NCI-H2227 treated with DMSO at 0.1 percent for 48 hours (cell line): ENCODE results near the gene DNAJB6.

Source experiments
- DNase-seq: peaks from one replicate; lab custom pipeline; 2025; lab: John Stamatoyannopoulos, UW

DNAJB6 gene

GRCh38 chr7:157396316-157397035 lies 59.7 kb downstream of the DNAJB6 start:
- DNase-seq, result no peak

GRCh38 chr7:157397036-157397720 lies 60.4 kb downstream of the DNAJB6 start:
- DNase-seq, result no peak

- no peak for DNase-seq
Observed at GRCh38 chr7:157397731-157398691, 61.2 kb downstream of the DNAJB6 start.

- DNase-seq, result no peak
Observed at GRCh38 chr7:157399086-157399687, 62.4 kb downstream of the DNAJB6 start.

DNA sequence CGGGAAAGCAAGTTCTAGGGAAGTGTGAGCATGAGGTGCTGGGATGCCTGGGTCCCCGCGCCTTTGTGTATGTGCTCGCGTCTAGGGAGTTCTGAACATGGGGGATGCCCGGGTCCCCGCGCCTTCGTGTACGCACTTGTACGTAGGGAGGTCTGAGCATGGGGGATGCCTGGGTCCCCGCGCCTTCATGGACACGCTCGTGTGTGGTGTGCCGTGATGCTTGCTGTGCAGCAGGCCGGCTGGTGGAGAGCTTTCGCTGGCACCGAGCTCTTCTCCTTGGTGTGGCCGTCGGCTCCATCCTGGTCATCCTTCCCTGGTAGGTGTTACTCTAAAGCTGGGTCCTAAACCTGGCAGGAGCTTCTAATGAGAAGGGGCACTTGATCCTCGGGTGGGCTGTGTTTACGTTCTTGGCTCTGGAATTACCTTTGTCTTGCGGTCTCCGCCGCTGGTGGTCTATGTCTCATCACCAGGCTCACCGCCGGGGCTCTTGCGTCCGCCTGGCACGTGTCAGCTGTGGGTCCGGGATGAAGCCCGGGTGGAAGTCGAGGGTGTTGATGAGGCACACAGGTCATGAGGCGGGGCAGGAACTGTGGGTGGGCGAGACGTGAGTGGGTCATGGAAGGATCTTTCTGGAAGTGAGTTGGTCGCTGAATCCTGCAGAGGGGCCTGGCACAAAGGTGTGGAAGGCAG lies 63.5 kb downstream of the DNAJB6 start:
- DNase-seq, result no peak

GRCh38 chr7:157401567-157402387 lies 65.0 kb downstream of the DNAJB6 start:
- DNase-seq, result no peak

DNA sequence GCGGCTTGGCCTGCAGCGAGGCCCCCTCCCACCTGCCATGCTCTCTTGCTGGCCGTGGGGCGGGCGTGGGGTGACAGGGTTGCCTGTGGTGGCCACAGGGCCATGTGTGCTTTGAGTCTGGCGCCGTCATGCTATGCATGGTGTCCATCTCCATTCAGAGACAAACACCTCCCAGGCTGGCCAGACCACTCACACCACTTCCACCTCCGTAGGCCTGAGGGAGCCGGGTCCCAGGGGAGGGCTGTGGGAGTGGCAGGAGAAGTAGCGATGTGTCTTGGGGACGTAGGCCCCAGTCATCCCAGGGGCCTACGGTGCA lies 65.5 kb downstream of the DNAJB6 start:
- no peak for DNase-seq

GRCh38 chr7:157402911-157403534 lies 66.2 kb downstream of the DNAJB6 start:
- DNase-seq, result no peak

- no peak for DNase-seq
Observed at GRCh38 chr7:157403646-157404401, 67.0 kb downstream of the DNAJB6 start.

DNA sequence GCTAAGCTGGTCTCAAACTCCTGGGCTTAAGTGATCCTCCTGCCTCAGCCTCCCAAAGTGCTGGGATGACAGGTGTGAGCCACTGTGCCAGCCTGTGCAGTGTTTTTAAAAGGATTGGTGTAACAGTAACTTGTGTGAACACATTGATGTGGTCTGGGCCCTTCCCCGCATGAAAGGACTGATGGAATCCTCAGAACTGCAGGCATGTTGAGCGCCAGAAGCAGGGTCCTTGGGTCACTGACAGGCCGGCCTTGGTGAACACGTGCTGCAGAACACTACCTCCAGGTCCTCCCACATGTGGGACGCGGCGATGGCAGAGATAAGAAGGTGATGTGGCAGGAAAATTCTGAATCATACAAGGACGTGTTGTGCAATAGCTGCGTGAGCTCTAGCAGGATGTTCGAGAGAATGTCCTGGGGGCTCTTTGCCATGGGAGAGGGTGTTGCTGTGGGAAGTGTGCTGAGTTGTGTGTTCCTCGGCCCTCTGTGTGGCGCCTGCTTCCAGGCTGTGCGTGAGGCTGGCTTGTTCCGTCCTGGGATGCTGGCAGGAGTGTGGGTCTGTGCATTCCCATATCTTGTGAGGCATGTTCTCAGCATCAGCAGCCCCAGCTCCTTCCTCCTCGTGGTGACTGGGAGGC lies 68.2 kb downstream of the DNAJB6 start:
- no peak for DNase-seq

DNA sequence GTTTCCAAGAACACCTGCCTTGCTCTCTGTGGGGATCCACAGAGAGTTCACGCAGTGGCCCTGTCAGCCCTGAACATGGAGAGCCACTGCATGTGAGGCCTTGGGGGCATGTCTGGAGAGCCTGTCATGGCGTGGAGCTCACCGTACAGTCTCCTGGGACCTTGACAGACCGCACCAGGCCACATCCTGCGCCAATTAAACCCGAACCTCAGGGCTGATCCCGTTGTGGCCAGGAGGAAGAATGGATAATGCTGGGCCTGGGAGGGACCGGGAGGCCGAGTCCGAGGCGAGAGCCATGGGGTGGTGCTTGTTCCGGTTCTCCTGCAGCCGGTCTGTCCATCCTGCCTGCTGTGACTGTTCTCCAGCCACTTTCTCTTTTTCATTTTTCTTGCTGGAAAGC lies 68.7 kb downstream of the DNAJB6 start:
- no peak for DNase-seq

DNA sequence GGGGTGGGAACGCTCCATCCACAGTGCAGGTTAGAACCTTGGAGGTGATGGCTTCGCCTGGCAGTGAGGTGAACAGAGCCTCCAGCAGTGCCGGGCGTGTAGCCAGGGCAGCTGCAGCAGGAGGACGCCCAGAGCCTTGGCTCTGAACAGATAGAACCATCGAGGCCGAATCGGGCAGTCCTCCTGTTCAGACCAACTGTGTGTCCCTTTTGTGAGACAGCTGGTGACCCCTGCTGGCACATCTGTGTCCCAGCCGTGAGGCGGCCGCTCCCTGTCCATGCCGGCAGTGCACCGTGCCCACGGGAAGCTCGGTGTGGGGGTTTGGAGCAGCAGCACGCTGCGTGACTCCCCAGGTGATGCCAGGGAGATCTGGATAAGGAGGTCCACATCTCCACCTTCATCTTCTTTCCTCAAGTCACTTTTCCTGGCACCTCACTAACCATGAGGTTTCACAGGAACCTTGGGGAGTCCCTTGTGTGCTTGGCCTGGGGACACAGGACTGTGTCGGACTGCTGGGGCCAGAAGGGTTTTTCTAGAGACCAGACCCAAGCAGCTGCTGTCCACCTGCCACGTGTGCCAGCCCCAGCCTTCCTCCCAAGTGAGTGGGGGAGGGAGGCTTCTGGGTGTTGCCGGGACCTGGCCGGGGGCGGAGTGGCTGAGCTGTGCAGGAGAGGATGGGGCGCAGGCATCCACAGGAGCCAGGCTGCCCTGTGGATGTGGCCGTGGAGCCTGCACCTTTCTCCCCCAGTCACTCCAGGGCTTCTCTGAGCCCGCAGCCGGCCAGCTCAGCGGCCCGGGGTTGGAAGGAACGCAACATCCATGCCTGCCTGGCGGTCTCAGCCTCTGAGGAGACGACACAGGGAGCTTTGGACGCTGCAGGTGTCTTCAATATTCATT lies 69.4 kb downstream of the DNAJB6 start:
- no peak for DNase-seq

- DNase-seq, result no peak
Observed at GRCh38 chr7:157406971-157407370, 70.2 kb downstream of the DNAJB6 start.

DNA sequence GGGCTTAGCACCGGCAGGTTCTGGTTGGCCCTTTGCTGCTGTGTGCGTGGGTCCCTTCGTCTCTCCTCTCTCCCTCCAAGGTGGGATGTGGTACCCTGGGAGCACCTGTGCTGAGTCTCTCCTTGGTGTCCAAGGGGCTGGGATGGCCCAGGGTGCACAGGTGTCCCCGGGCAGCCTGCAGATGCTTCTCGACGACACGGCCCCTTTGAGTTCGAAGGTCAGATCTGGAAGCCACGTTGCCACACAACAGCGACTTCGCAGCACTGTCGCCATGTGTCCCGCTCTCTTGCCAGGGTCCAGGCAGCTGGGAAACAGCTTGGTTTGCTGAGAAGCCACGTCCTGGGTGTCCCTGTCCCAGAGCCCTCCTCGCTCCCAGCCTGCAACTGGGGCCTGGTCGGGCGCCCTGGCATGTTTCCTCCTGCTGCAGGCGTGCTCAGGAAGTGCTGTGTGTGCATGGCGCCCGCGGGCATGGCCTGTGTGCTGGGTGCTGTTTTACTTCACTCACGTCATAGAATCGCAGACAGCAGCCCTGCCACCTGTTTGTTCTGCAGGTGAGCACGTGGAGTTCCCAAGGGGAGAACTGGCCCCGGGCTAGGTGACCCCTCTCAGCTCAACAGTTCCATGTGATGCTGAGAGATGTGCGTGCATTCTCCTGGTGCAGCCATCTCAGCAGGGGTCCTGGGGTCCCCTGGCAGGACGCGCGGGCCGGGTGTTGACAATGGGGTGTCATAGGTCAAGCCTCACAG lies 70.9 kb downstream of the DNAJB6 start:
- no peak for DNase-seq

GRCh38 chr7:157408258-157409101 lies 71.7 kb downstream of the DNAJB6 start:
- DNase-seq, result no peak

DNA sequence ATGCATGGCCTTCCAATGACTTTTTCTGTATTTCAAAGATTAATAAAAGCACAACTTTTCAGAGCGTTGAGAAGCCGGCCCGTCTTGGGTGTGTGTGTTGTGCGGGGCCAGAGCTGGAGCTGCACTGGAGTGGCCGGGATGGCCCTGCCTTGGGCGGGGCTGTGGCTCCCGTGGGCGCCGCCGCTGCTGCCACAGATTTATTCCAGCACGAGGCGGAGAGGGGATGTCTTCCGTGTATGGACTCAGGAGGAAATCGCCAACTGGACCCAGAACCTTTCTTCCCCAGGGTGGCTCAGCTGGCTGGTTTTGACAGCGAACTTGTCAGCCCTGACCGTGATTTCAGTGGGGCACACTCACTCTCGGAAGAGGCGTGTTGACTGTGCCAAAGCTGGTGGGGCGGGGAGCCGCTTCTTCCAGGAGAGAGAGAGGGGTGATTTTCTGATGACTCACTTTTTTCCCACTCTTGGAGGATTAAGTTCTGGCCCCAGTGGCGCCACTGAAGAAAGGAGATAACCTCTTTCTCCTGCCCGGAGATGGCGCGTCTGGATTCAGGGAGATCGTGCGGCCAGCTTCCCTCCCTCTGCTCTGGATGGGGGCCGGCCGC lies 72.4 kb downstream of the DNAJB6 start:
- no peak for DNase-seq
